Endothelial cell of umbilical vein (primary cell): Measurements from ENCODE around the gene TSEN34.

Experiments used
- EZH2 ChIP-seq: IDR thresholded peaks from 2 replicates; pipeline ENCODE4 v1.6.1; 2012; ENCODE audit warnings: borderline replicate concordance, low read depth, mild to moderate bottlenecking, moderate library complexity, low read length, inconsistent platforms; ENCODE audit not compliant: severe bottlenecking
- JUN ChIP-seq: IDR thresholded peaks from 2 replicates; pipeline ENCODE4 v1.6.1; 2011; ENCODE audit warnings: borderline replicate concordance, low read depth; ENCODE audit not compliant: insufficient read length, insufficient read depth
- POLR2A ChIP-seq: IDR thresholded peaks from 2 replicates; pipeline ENCODE4 v1.6.1; 2012; ENCODE audit warnings: low read depth, mild to moderate bottlenecking, control low read depth, low read length
- POLR2AphosphoS5 ChIP-seq: IDR thresholded peaks from 2 replicates; pipeline ENCODE4 v1.6.1; 2012; ENCODE audit warnings: low read depth, mild to moderate bottlenecking, control low read depth, low read length, moderate library complexity; ENCODE audit not compliant: insufficient read depth
- TF ChIP-seq, protein P1 (sequence below), 2 donors: IDR thresholded peaks; 1 replicate in 1 of 2; 2 replicates in 1 of 2; pipeline ENCODE4 v1.5.1; 2011; ENCODE audit warnings: low read length in 2 of 2, mild to moderate bottlenecking in 2 of 2, moderate library complexity in 2 of 2, control low read depth in 1 of 2, inconsistent platforms in 1 of 2, low read depth in 1 of 2; ENCODE audit not compliant: insufficient read depth in 1 of 2; ENCODE audit errors: extremely low read depth in 1 of 2

DNA sequence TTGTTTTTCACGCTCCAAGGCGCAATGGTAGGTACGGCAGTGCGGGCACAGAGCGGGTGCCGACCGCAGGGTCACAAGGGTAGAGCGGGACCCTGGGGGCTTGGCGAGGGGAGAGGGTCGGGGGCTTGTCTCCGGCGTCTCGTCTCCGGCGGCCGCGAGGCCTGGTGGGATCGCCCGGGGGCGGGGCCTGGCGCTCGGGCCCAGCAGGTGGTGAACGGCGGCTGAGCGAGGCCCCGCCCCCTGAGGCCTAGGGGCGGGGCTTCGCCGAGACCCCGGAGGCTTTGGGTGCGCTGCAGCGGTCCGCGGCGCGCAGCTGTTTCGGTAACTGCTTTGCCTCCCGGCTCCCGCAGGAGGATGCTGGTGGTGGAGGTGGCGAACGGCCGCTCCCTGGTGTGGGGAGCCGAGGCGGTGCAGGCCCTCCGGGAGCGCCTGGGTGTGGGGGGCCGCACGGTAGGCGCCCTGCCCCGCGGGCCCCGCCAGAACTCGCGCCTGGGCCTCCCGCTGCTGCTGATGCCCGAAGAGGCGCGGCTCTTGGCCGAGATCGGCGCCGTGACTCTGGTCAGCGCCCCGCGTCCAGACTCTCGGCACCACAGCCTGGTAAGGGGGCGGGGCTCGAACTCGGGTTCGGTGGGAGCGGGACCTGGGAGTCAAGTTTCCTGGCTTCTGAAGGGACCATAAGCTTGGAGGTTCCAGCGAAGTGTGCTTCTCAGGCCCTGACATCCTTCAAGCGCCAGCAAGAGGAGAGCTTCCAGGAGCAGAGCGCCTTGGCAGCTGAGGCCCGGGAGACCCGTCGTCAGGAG lies at the start of gene TSEN34:
- TF ChIP-seq EZH2 (no peak), POLR2A (no peak), POLR2AphosphoS5 (peak; percentile 31), JUN (no peak)
- TF ChIP-seq, protein P1, sequence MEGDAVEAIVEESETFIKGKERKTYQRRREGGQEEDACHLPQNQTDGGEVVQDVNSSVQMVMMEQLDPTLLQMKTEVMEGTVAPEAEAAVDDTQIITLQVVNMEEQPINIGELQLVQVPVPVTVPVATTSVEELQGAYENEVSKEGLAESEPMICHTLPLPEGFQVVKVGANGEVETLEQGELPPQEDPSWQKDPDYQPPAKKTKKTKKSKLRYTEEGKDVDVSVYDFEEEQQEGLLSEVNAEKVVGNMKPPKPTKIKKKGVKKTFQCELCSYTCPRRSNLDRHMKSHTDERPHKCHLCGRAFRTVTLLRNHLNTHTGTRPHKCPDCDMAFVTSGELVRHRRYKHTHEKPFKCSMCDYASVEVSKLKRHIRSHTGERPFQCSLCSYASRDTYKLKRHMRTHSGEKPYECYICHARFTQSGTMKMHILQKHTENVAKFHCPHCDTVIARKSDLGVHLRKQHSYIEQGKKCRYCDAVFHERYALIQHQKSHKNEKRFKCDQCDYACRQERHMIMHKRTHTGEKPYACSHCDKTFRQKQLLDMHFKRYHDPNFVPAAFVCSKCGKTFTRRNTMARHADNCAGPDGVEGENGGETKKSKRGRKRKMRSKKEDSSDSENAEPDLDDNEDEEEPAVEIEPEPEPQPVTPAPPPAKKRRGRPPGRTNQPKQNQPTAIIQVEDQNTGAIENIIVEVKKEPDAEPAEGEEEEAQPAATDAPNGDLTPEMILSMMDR (IDR thresholded peaks at IDR 0.05; ENCODE audit: extremely low read depth in 1 of 2, insufficient read depth in 1 of 2, low read depth in 1 of 2, low read length in 2 of 2): no peak
